Measurements from ENCODE around the gene PTPRN2. TPM values are rescaled to one million over a fixed set of nuclear protein-coding genes. Genes with fewer than 3 reads are reported as not detected.

PTPRN2 gene
- total and polyA plus RNA-seq, 2 of the 13 experiments (the other 11 are each of a cell fraction or from before 2014, with no cell fraction given) = 2.5 to 24.2 TPM

DNA sequence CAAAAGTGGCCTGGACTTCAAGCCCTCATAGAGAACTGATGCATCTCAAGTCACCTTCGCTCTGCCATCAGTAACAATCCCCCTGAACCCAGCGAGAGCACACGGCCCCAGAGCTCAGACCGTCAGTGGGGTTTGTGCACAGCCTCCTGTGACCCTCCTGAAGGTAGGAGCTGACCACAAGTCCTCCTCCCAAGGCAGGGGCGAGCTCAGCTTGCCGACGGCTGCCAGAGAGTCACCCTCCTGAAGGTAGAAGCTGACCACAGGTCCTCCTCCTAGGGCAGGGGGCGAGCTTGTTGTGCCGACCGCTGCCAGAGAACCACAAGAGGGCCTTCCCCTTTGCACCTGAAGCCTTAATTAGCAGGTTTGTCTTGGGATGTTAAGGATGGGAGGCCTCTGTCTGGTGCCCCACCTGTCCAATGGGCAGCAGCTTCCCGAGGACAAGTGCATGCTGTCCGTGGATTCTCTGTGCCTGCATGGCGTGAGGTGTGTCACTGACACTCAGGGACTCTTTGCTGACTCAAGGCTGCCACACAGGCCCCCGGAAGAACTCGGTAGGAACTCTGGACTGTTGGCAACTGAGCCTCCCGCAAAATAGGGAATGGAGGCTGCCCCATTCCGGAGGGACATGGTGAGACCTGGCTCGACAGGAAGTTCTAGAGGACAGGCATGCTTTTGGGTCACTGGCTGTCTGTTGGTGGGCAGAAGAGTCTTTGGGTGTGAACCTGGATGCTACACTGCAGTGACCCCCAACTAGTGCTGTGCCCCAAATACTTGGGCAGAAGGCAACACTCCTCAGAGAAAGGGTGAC is 763.4 kb downstream of the PTPRN2 start (continued):
- no peak for TF ChIP-seq KIAA2018 (CRISPR knock-in tag; IDR thresholded peaks at IDR 0.05; ENCODE audit: borderline replicate concordance)
- TF ChIP-seq ETV6 (CRISPR knock-in tag; conservative IDR thresholded peaks at IDR 0.05) = no peak
- no peak for TF ChIP-seq HOXA7 (CRISPR knock-in tag; IDR thresholded peaks at IDR 0.05)
- no peak for TF ChIP-seq NCOA5 (CRISPR knock-in tag; IDR thresholded peaks at IDR 0.05)
- TF ChIP-seq NFKBIZ (CRISPR knock-in tag; IDR thresholded peaks at IDR 0.05) = no peak
- no peak for TF ChIP-seq ZNF414 (CRISPR knock-in tag; IDR thresholded peaks at IDR 0.05)
